SHP77 treated with DMSO at 0.1 percent for 48 hours (cell line): ENCODE results near the gene SVIL.
A peak's percentile ranks its signal among the peaks of the same experiment; 100 is the strongest.
"Not testable (repeated sequence)": the region's sequence is repeated elsewhere in the genome, so short reads cannot be mapped to it uniquely, and the experiment has no call there.

ENCODE experiments used
- DNase-seq: peaks from one replicate; lab custom pipeline; 2025; lab: John Stamatoyannopoulos, UW

SVIL gene

GRCh38 chr10:29455095-29455494, 179.7 kb downstream of the SVIL start:
- no peak for DNase-seq

- DNase-seq: no peak
These were observed 180.5 kb downstream of the SVIL start for GRCh38 chr10:29454250-29454649.

DNA sequence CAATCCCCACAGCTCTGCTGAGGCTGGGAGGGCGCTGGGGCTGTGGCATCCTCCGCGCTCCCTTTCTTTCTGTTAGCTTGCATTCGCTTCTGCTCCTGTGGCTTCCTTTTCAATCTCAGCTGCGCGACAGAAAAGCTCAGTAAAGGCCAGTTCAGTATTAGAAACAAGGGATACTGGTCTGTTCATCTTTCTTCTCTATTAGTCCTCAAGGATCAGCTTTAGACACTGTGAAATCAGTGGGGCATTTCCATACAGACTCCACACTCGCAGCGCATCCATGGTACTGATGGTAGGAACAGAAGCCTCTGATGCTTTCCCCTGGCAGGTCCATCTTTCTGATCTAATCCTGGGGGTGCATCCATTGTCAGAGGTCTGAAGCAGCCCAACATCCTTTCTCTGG, 182.2 kb downstream of the SVIL start:
- no peak for DNase-seq

DNA sequence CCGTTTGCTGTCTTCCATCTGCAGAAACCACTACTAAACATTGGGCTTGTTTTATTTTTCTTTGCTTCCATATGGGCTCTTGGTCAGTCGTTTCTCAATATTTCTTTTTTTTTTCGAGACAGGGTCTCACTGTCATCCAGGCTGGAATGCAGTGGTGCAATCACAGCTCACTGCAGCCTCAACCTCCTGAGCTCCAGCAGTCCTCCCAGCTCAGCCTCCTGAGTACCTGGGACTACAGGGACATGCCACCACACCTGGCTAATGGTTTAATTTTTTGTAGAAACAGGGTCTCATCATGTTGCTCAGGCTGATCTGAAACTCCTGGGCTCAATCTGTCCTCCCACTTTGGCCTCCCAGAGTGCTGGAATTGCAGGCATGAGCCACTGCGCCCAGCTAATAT, 182.8 kb downstream of the SVIL start:
- no peak for DNase-seq

- no peak for DNase-seq
These were observed 184.4 kb downstream of the SVIL start for GRCh38 chr10:29450405-29450804.

- peak; percentile 4 for DNase-seq
These were observed 185.8 kb downstream of the SVIL start for GRCh38 chr10:29448756-29449592.

GRCh38 chr10:29448125-29448524, 186.6 kb downstream of the SVIL start:
- DNase-seq: no peak

- no peak for DNase-seq
These were observed 188.4 kb downstream of the SVIL start for GRCh38 chr10:29446327-29446726.

DNA sequence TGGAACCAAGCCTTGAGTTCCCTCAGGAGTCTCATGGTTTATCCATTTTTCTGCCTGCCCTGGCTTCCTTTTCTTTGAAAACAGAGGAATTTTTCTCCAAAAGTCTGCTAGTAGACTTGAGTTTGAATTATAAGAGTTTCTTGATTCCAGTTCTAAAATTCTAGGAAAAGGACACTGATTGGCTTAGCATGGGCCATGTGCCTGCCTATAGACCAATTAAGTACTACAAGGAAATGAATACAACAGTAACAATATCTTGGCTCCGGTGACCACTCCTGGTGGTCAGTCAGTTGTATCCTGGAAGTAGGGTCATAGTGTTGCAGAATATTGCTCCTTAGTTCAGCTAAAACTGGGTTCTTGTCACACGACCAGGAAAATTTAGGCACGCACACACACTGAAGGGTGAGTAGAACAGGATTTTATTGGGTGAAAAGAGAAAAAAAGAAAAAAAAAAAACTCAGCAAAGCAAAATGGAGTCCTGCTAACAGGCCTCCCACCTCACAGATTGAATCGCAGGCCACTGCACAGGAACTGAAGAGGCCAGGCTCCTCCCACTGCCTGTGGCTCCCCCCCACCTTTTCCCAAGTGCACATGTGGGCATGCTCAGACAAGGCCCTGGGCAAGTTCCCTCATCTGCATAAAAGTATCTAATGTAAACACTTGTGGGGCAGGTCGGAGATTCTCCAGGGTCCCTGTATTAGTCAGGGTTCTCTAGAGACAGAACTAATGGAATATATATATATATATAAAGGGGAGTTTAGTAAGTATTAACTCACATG, 190.8 kb downstream of the SVIL start:
- no peak for DNase-seq

DNA sequence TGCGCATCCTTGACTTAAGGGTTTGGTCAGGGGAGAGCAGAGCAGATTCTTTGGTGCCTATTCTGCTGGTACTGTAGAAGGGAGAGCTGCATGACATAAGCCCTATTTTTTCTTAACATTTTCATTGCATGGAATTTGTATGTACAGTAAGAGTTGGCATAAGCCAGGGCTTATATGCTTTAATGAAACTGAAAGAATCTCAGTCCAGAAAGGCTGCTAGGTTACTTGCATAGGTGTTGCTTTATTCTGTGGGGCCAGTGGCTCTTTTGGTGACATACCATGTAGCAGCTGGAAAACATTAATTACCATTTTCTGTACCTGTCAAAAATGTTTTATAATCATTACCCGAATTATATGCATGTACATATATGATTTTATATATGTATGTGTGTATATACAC, 193.8 kb downstream of the SVIL start:
- no peak for DNase-seq

DNA sequence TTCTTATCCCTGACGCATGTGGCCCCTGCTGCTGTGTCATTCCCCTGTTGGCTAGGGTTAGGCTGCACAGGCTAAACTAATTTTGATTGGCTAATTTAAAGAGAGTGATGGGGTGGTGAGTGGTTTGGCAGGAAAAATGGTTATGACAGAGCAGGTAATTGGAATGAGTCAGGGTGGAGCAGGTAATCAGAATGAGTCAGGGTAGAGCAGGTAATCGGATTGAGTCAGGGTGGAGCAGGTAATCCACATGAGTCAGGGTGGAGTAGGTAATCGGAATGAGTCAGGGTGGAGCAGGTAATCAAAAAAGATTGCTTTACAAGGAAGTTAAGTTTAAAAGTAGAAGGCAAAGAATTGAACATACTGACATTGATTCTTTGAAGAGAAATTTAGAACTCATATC, 195.8 kb downstream of the SVIL start:
- DNase-seq: not testable (repeated sequence)

DNA sequence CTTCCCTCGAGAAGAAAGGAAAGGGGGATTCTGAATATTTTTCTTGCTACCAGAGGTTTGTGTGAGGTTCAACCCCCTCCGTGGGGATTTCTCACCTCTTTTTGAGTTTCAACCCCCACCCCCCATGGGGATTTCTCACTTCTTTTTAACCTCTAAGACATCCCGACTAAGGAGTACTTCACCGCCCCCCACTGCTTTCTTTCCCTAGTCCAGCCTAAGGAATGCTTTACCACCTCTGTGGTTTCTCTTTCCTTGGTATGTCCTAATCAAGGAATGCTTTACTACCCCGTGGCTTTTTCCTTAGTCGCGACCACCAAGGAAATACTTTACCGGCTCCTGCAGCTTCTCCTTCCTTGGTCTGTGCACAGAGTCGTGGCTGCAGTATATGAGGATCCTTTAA, 196.5 kb downstream of the SVIL start:
- DNase-seq: no peak

DNA sequence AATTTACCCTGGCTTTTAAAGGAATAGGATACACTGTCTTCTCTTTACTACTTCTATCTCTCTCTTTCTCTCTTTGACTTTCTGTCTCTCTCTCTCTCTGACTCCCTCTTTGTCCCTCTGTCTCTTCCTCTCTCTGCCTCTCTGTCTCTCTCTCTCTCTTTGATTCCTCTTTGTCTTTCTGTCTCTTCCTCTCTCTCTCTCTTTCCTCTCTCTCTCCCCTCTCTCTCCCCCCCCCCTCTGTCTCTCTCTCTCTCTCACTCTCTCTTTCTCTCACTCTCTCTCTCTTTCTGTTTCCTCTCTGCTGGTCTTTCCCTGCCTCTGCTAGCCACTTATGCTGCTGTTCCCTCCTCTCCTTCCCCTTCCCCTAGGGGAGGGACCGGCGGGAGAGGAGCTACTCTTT, 196.9 kb downstream of the SVIL start:
- no peak for DNase-seq

DNA sequence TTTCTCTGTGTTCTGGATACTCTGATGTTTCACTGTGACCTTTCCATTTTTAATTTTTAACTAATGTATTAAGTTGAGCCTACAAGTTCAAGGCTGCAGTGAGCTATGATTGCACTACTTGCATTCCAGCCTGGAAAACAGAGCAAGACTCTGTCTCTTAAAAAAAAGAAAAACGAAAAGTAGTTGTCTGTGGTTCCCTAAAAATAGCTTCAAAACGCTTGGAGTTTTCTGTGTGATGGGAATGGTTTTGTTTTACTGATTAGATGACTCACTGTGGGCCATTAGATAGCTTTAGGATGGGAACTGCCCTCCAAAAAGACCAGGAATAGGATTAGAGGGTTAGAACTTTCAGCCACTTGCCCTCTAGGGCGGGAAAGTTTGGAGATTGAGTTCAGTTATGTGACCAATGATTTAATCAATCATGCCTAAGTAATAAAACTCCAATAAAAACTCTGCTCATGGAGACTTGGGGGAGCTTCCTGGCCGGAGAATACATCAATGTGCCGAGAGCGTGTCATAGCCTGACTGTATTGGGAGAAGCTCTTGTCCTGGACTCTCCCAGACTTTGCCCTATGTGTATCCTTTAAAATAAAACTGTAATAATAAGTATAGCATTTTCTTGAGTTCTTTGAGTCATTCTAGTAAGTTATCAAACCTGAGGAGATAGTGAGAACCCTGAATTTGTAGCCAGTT, 198.8 kb downstream of the SVIL start:
- no peak for DNase-seq

DNA sequence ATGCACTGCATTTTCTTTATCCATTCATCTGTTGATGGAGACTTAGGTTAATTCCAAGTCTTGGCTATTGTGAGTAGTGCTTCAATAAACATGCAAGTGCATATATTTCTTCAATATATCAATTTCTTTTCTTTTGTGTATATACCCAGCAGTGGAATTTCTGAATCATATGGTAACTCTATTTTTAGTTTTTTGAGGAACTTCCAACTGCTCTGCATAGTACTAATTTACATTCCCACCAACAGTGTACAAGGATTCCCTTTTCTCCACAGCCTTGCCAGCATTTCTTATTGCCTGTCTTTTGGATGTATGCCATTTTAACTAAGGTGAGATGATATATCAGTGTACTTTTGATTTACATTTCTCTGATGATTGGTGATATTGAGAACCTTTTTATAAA, 200.7 kb downstream of the SVIL start:
- no peak for DNase-seq

GRCh38 chr10:29431711-29432110, 203.1 kb downstream of the SVIL start:
- DNase-seq: no peak

GRCh38 chr10:29430101-29430500, 204.7 kb downstream of the SVIL start:
- no peak for DNase-seq

DNA sequence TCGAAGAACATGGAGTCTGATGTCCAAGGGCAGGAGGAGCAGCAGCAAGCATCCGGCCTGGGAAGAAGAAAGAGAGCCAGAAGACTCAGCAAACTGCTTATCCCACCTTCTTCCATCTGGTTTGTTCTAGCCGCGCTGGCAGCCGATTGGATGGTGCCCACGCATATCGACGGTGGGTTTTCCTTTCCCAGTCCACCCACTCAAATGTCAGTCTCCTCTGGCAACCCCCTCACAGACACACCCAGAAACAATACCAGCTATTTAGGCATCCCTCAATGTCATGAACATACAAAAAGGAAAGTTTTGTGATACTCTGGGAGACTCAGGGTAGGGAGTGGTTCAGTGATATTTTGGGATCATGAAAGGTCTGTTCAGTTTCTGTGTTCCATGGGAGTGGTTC, 206.3 kb downstream of the SVIL start:
- DNase-seq: no peak

DNA sequence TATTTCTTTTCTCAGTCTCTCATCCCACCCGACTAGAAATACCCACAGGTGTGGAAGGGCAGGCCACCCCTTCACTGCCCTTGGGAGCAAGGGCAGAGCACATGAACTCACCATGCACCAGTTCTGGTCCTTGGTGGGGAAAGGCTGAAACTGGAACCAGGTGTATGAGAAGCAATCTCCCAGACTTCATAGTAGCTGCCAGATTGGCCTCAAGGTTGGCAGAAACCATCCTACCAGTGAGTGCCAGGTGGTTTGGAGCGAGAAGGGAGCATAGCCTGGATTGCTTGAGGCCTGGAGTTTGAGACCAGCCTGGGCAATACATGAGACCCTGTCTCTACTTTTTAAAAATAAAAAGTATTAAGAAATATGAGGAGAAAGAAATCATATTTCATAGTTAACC, 207.1 kb downstream of the SVIL start:
- DNase-seq: no peak

DNA sequence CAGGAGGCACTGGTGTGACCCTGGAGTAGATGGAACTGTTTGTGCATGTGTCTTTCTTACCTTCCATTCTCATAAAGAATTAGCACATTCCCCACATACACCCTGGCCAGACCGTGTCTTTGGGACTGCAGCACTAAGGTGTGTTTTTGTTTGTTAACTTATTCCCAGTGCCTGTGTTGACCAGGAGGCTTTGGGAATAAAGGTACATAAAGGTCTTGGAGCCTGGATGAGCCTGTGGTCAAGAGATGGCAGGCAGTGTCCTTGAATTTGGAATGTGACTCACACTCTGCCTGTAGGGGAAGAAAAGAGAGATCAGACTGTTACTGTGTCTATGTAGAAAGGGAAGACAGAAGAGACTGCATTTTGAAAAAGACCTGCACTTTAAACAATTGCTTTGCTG, 208.4 kb downstream of the SVIL start:
- DNase-seq: no peak

GRCh38 chr10:29424017-29424416, 210.8 kb downstream of the SVIL start:
- no peak for DNase-seq

DNA sequence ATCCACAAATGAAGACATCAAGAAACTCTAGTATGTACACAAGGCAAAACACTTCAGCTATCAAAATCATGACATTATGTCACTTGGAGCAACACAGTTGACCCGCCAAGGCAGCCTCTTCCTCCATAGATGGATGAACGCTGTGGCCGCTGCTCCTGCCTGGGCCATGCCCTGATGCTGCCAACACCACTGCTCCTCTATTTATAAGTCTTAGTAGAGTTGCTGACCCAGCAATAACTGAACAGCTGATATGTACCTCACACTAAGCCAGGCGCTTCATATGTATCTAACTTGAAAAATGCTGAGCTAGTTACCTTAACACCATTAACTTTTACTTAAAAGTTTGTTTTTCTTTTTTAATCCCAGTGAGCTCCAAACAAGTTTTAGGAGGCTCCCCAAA, 214.0 kb downstream of the SVIL start:
- no peak for DNase-seq

DNA sequence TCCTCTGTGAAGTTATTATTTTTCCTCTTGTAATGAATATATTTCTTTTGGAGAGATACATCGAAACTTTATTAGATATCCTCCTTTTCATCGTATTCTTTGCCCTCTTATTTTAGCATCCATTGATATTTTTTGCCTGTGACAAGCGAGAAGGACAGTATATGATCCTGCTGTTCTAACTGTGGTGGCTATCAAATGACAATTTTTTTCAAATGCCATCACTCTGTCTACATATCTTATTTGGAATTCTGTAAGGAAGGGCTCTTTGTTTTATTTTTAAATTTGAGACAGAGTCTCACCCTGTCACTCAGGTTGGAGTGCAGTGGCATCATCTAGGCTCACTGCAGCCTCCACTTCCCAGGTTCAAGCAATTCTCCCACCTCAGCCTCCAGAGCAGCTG, 217.4 kb downstream of the SVIL start:
- no peak for DNase-seq
